ENCODE data around the gene IER3. TPM values are rescaled to one million over a fixed set of nuclear protein-coding genes. Genes with fewer than 3 reads are reported as not detected.

Gene IER3
- total and polyA plus RNA-seq, 9 of the 15 experiments (the other 6 are each of a cell fraction or from before 2014, with no cell fraction given): 1.5 to 30.0 (median 11.5) TPM

DNA sequence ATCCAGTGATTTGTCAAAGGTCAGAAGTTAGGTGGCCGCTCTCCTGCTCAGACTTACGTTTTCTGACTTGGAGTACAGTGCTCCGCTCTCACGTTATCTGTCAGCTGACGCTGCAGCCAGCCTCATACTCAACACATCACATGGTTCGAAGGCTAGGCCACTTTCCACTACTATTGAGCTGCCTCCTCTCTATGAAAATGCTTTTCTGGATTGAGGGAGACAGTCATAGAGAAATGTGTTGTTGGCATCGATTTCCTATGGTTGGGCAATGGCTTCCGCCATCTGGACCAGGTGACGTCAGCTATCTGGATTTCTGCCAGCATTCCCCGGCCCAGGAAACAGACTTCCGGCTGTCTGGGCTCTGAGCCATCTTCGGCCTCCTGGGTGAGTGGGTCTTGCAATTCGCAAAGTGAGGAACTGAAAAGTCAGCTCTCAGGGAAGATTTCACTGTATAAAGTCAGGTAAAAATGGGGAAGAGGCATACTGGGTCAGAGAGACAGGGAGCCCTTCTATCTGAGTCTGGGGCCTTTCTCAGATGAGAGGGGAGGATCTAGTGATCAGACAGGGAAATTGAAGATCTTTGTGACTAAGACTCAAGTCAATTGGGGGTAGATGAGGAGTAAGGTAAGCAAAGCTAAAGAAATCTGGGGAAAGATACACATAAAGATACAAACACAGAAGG is 37.5 kb upstream of the IER3 start (continued):
- TF ChIP-seq PRPF4 (IDR thresholded peaks at IDR 0.05; ENCODE audit: insufficient read depth, low read depth, low read length, poor library complexity, severe bottlenecking) (no peak), BHLHE40 (IDR thresholded peaks at IDR 0.05; ENCODE audit: low read length) (no peak), RHOXF2B (CRISPR knock-in tag; conservative IDR thresholded peaks at IDR 0.05) (no peak), MCM7 (IDR thresholded peaks at IDR 0.05) (no peak), MTF1 (CRISPR knock-in tag; IDR thresholded peaks at IDR 0.05; ENCODE audit: borderline replicate concordance) (no peak), PHTF2 (CRISPR knock-in tag; IDR thresholded peaks at IDR 0.05) (no peak), ZNF778 (CRISPR knock-in tag; IDR thresholded peaks at IDR 0.05) (no peak), TAL1 (IDR thresholded peaks at IDR 0.05) (peak; percentile 30; the same call in 1 of the 2 replicates), BCL6 (CRISPR knock-in tag; IDR thresholded peaks at IDR 0.05) (peak; percentile 84; the same call in 1 of the 2 replicates), TFE3 (CRISPR knock-in tag; IDR thresholded peaks at IDR 0.05) (peak; percentile 41; the same call in 1 of the 2 replicates), DDX20 (tag; IDR thresholded peaks at IDR 0.05; ENCODE audit: low read depth) (peak; percentile 19; the same call in 1 of the 2 replicates), UBTF (IDR thresholded peaks at IDR 0.05; ENCODE audit: borderline replicate concordance in 1 of 2, low read depth in 2 of 2, low read length in 2 of 2) (0 out of 4 replicates have a peak, but pooled peaks of 1 of the 2 experiments have one; percentile 53), SAFB (IDR thresholded peaks at IDR 0.05; ENCODE audit: borderline replicate concordance, low read depth, low read length) (no peak), CHD2 (IDR thresholded peaks at IDR 0.05; ENCODE audit: low read depth, low read length) (no peak), HINFP (tag; conservative IDR thresholded peaks at IDR 0.05; ENCODE audit: low read depth) (peak; percentile 77), MED1 (CRISPR knock-in tag; IDR thresholded peaks at IDR 0.05; ENCODE audit: borderline replicate concordance) (no peak), CCNT2 (IDR thresholded peaks at IDR 0.05; ENCODE audit: borderline replicate concordance, extremely low read depth, insufficient read length, low read depth, low read length) (no peak)
- TF ChIP-seq, protein P1, sequence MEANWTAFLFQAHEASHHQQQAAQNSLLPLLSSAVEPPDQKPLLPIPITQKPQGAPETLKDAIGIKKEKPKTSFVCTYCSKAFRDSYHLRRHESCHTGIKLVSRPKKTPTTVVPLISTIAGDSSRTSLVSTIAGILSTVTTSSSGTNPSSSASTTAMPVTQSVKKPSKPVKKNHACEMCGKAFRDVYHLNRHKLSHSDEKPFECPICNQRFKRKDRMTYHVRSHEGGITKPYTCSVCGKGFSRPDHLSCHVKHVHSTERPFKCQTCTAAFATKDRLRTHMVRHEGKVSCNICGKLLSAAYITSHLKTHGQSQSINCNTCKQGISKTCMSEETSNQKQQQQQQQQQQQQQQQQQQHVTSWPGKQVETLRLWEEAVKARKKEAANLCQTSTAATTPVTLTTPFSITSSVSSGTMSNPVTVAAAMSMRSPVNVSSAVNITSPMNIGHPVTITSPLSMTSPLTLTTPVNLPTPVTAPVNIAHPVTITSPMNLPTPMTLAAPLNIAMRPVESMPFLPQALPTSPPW (CRISPR knock-in tag; IDR thresholded peaks at IDR 0.05): peak; percentile 65
- TF ChIP-seq, protein P2, sequence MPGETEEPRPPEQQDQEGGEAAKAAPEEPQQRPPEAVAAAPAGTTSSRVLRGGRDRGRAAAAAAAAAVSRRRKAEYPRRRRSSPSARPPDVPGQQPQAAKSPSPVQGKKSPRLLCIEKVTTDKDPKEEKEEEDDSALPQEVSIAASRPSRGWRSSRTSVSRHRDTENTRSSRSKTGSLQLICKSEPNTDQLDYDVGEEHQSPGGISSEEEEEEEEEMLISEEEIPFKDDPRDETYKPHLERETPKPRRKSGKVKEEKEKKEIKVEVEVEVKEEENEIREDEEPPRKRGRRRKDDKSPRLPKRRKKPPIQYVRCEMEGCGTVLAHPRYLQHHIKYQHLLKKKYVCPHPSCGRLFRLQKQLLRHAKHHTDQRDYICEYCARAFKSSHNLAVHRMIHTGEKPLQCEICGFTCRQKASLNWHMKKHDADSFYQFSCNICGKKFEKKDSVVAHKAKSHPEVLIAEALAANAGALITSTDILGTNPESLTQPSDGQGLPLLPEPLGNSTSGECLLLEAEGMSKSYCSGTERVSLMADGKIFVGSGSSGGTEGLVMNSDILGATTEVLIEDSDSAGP (CRISPR knock-in tag; IDR thresholded peaks at IDR 0.05): no peak
